Endothelial cell of umbilical vein (primary cell): ENCODE measurements around the gene SUSD6. TPM values are rescaled to one million over a fixed set of nuclear protein-coding genes. Genes with fewer than 3 reads are reported as not detected.
A peak's percentile ranks its signal among the peaks of the same experiment; 100 is the strongest.

ENCODE experiments used
- BruUV-seq: library from RNA; stranded (reverse); fragments of 400-500 nt; replicated peaks from 2 replicates; lab custom pipeline; 2021; lab: Mats Ljungman, UMichigan
- CTCF ChIA-PET: fragments of 300-600, 350-600 bp; sonication (Branson Sonifier 250); formaldehyde crosslinking; loops from one replicate; lab custom pipeline; 2021; ENCODE audit warnings: antibody characterized with exemption, inconsistent platforms; lab: Charles Lee
- POLR2A ChIA-PET: fragments of 300-600, 350-600 bp; sonication (Branson Sonifier 250); formaldehyde crosslinking; loops from one replicate; lab custom pipeline; 2021; ENCODE audit warnings: antibody characterized with exemption, inconsistent platforms; lab: Charles Lee
- DNase-seq: peaks from one replicate; pipeline ENCODE4 v3.0.0-alpha.2; 2011; ENCODE audit warnings: low read depth, low spot score
- FAIRE-seq: peaks from 2 replicates; lab custom pipeline; 2011; peaks lifted over from hg19 to GRCh38; lab: Jason Lieb, UNC
- H2AFZ ChIP-seq: 2 replicates; pipeline ENCODE4 v1.6.0; 2012; ENCODE audit warnings: low read depth, low read length, control low read depth, inconsistent platforms
- H3K27ac ChIP-seq: 2 replicates; pipeline ENCODE4 v1.5.1; 2011; ENCODE audit warnings: low read depth, mild to moderate bottlenecking, control low read depth, low read length, moderate library complexity; ENCODE audit not compliant: insufficient read depth
- H3K27me3 ChIP-seq, 2 experiments: 2 replicates each; pipeline versions ENCODE4 v1.6.0 to v1.6.1; 2011; ENCODE audit warnings: low read length in 2 of 2, mixed read lengths in 1 of 2; ENCODE audit not compliant: control insufficient read depth in 2 of 2, insufficient read depth in 2 of 2
- H3K36me3 ChIP-seq, 2 experiments: 2 replicates in 1 of 2; 3 replicates in 1 of 2; pipeline ENCODE4 v1.5.1; 2011; ENCODE audit warnings: low read length in 2 of 2, mild to moderate bottlenecking in 1 of 2, moderate library complexity in 1 of 2; ENCODE audit not compliant: control insufficient read depth in 2 of 2, insufficient read depth in 2 of 2; ENCODE audit errors: extremely low read depth in 1 of 2
- H3K4me1 ChIP-seq: 3 replicates; pipeline ENCODE4 v1.5.1; 2011; ENCODE audit warnings: mild to moderate bottlenecking, low read length; ENCODE audit not compliant: control insufficient read depth, insufficient read depth; ENCODE audit errors: extremely low read depth
- H3K4me2 ChIP-seq: 2 replicates; pipeline ENCODE4 v1.6.1; 2011; ENCODE audit warnings: low read length, control low read depth, mixed read lengths; ENCODE audit not compliant: insufficient read depth
- H3K4me3 ChIP-seq, 3 experiments: fragments of 200-600 bp in 1 of 3; sonication (generic), shearing (Covaris generic) in 1 of 3; replicated peaks in 1 of 3; 2 replicates each; pipeline ENCODE4 v1.5.1; 2011 to 2016; ENCODE audit warnings: control low read depth in 3 of 3, low read length in 3 of 3, mild to moderate bottlenecking in 2 of 3, inconsistent platforms in 1 of 3, low read depth in 1 of 3, moderate library complexity in 1 of 3; ENCODE audit not compliant: insufficient read depth in 1 of 3
- H3K79me2 ChIP-seq: 2 replicates; pipeline ENCODE4 v1.6.0; 2012; ENCODE audit warnings: low read length, inconsistent platforms; ENCODE audit not compliant: control insufficient read depth, insufficient read depth
- H3K9ac ChIP-seq: replicated peaks from 2 replicates; pipeline ENCODE3; 2011; ENCODE audit warnings: low read length, control low read depth; ENCODE audit not compliant: insufficient read depth; ENCODE audit errors: extremely low read depth
- H3K9me1 ChIP-seq: replicated peaks from 3 replicates; pipeline ENCODE4 v1.6.0; 2011; ENCODE audit warnings: mild to moderate bottlenecking, low read length; ENCODE audit not compliant: control insufficient read depth, insufficient read depth; ENCODE audit errors: extremely low read depth
- H3K9me3 ChIP-seq: replicated peaks from 2 replicates; pipeline ENCODE4 v1.5.1; 2012; ENCODE audit warnings: low read length, inconsistent platforms; ENCODE audit not compliant: control insufficient read depth, insufficient read depth
- H4K20me1 ChIP-seq: replicated peaks from 2 replicates; pipeline ENCODE3; 2011; ENCODE audit warnings: mild to moderate bottlenecking, low read length; ENCODE audit not compliant: control insufficient read depth, insufficient read depth; ENCODE audit errors: extremely low read depth
- EZH2 ChIP-seq: IDR thresholded peaks from 2 replicates; pipeline ENCODE4 v1.6.1; 2012; ENCODE audit warnings: borderline replicate concordance, low read depth, mild to moderate bottlenecking, moderate library complexity, low read length, inconsistent platforms; ENCODE audit not compliant: severe bottlenecking
- FOS ChIP-seq: IDR thresholded peaks from 2 replicates; pipeline ENCODE4 v1.6.1; 2011; ENCODE audit warnings: mild to moderate bottlenecking, low read length, moderate library complexity, borderline replicate concordance; ENCODE audit not compliant: insufficient read depth
- GATA2 ChIP-seq: IDR thresholded peaks from 2 replicates; pipeline ENCODE4 v1.7.0; 2011; ENCODE audit warnings: low read depth, mild to moderate bottlenecking, moderate library complexity, mixed read lengths, low read length; ENCODE audit not compliant: insufficient read length, insufficient read depth
- MAX ChIP-seq: IDR thresholded peaks from 2 replicates; pipeline ENCODE4 v1.6.1; 2011; ENCODE audit not compliant: insufficient read depth, insufficient read length
- POLR2AphosphoS5 ChIP-seq: IDR thresholded peaks from 2 replicates; pipeline ENCODE4 v1.6.1; 2012; ENCODE audit warnings: low read depth, mild to moderate bottlenecking, control low read depth, low read length, moderate library complexity; ENCODE audit not compliant: insufficient read depth
- dilution Hi-C: fragments of 300-500 bp; cut with MboI; formaldehyde crosslinking; loops from one replicate; pipeline ENCODE4 v1.15.0; 2019; ENCODE audit warnings: low sequenced_read_pairs; ENCODE audit not compliant: extremely low pct_ligation_motif_present
- intact Hi-C: fragments of 100-400 bp; cut with micrococcal nuclease; formaldehyde crosslinking; loops from one replicate; pipeline ENCODE4 v1.10.0; 2022
- polyA plus RNA-seq, 4 experiments: library from polyadenylated mRNA; depleted of rRNA in 3 of 4; stranded (reverse) in 3 of 4; unstranded in 1 of 4; fragments of >200 nt; gene quantifications; 2 replicates each; pipeline versions ENCODE4 v1.2.1 to v1.2.3, GENCODE V29; 2011 to 2012; ENCODE audit warnings: missing spikeins in 1 of 4
- total RNA-seq: library from RNA; stranded (reverse); gene quantifications from 2 replicates; pipeline ENCODE4 v1.2.3, GENCODE V29; 2021

SUSD6 gene
- total and polyA plus RNA-seq, 2 donors (not counting 3 experiments of a cell fraction or from before 2014, with no cell fraction given): 13.4 to 19.5 TPM

- TF ChIP-seq FOS (no peak), MAX (no peak), POLR2AphosphoS5 (no peak), GATA2 (no peak), EZH2 (no peak)
- DNase-seq (no peak), FAIRE-seq (no peak)
- Histone ChIP-seq H3K4me2 (no peak overlapping the region), H3K4me3 (no peak overlapping the region), H3K9ac (no peak overlapping the region), H3K27me3 (peaks cover 66 to 85% of the 10 kb centered on the region in 2 experiments), H3K9me1 (no peaks in the 10 kb centered on the region), H3K4me1 (peaks cover 9% of the 10 kb centered on the region), H3K27ac (no peak overlapping the region), H3K9me3 (no peaks in the 10 kb centered on the region), H4K20me1 (no peaks in the 10 kb centered on the region), H3K79me2 (no peaks in the 10 kb centered on the region), H3K36me3 (no peaks in the 10 kb centered on the region), H2AFZ (peak overlapping the region; percentile 18)
- intact Hi-C loops: no loop called here
- POLR2A ChIA-PET: no interaction called here
- BruUV-seq: no TSS peak
- dilution Hi-C loops: no loop called here
- CTCF ChIA-PET: interaction anchor here (0.9 to 2.8 kb wide), 6 partner anchors 9 to 36 kb away, joined by 3 to 14 read pairs (median 4); no protein-coding TSS in a partner anchor
These were observed 39.9 kb upstream of the SUSD6 start for GRCh38 chr14:69571449-69572029.
